Activated T-cell treated with anti-CD3 and anti-CD28 coated beads for 4 hours (primary cell): Measurements from ENCODE around the gene ACACA.

Experiments used
- DNase-seq: peaks from one replicate; pipeline ENCODE4 v3.0.0-alpha.2; 2020

Gene ACACA

GRCh38 chr17:37123941-37124820 is 282.5 kb downstream of the ACACA start:
- no peak for DNase-seq

- DNase-seq, result no peak
Observed at GRCh38 chr17:37123386-37123785, 283.2 kb downstream of the ACACA start.

- DNase-seq, result no peak
Observed at GRCh38 chr17:37121616-37122015, 285.0 kb downstream of the ACACA start.

GRCh38 chr17:37118366-37119137 is 288.1 kb downstream of the ACACA start:
- DNase-seq, result no peak

- DNase-seq, result no peak
Observed at GRCh38 chr17:37117373-37118142, 289.1 kb downstream of the ACACA start.

GRCh38 chr17:37116671-37117185 is 289.9 kb downstream of the ACACA start:
- DNase-seq, result no peak

GRCh38 chr17:37111329-37111728 is 295.3 kb downstream of the ACACA start:
- no peak for DNase-seq

GRCh38 chr17:37110746-37111145 is 295.9 kb downstream of the ACACA start:
- DNase-seq, result no peak

GRCh38 chr17:37109731-37110710 is 296.6 kb downstream of the ACACA start:
- no peak for DNase-seq

- DNase-seq, result no peak
Observed at GRCh38 chr17:37109106-37109505, 297.5 kb downstream of the ACACA start.

- DNase-seq, result no peak
Observed at GRCh38 chr17:37107406-37108083, 299.1 kb downstream of the ACACA start.

- no peak for DNase-seq
Observed at GRCh38 chr17:37106049-37106448, 300.6 kb downstream of the ACACA start.

- no peak for DNase-seq
Observed at GRCh38 chr17:37103231-37103630, 303.4 kb downstream of the ACACA start.

GRCh38 chr17:37101306-37101705 is 305.3 kb downstream of the ACACA start:
- DNase-seq, result no peak

- DNase-seq, result no peak
Observed at GRCh38 chr17:37100231-37100630, 306.4 kb downstream of the ACACA start.

- no peak for DNase-seq
Observed at GRCh38 chr17:37098910-37099664, 307.5 kb downstream of the ACACA start.

- no peak for DNase-seq
Observed at GRCh38 chr17:37098152-37098551, 308.5 kb downstream of the ACACA start.

GRCh38 chr17:37097154-37097553 is 309.5 kb downstream of the ACACA start:
- no peak for DNase-seq

- no peak for DNase-seq
Observed at GRCh38 chr17:37096071-37096470, 310.6 kb downstream of the ACACA start.

- no peak for DNase-seq
Observed at GRCh38 chr17:37094391-37094790, 312.2 kb downstream of the ACACA start.
